Inflammatory macrophage (primary cell): ENCODE data around the gene GRB7.
"Not testable (repeated sequence)": the region's sequence is repeated elsewhere in the genome, so short reads cannot be mapped to it uniquely, and the experiment has no call there.

Source experiments
- DNase-seq, 2 donors: peaks; one replicate each; pipeline ENCODE4 v3.0.0-alpha.2; 2020 to 2022

The GRB7 gene

DNA sequence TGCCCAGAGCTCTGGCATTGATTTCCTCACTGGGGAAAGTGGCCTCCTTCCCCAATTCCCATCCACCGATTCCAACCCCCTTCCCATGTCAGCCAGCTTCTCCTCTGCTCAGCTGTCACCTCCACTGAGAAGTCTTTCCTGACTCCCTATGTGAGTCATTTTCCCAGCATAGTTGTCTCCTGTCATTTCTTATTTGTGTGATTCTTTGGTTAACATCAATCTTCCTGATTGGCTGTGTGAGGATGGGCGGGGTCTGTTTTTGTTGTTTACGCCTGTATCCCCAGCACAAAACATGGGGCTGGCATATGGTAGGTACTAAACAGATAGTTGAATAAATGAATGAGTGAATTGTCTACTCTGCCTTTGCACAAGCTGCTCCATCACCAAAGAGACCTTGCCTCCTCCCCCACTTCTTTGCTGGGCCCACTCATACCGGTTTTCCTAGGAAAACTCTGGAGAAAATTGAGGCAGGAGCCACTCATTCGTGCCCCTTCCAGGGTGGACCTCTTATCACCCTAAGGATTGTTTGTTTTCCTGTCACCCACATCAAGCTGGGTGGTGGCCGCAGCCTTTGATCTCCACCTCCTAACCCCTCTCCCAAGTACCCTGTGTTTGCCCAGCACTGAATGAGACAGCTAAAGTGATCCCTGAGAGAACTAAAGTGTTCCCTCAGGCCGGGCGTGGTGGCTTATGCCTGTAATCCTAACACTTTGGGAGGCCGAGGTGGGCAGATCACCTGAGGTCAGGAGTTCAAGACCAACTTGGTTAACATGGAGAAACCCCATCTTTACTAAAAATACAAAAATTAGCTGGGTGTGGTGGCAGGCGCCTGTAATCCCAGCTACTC, 1.2 kb upstream of the GRB7 start:
- no peak for DNase-seq

DNA sequence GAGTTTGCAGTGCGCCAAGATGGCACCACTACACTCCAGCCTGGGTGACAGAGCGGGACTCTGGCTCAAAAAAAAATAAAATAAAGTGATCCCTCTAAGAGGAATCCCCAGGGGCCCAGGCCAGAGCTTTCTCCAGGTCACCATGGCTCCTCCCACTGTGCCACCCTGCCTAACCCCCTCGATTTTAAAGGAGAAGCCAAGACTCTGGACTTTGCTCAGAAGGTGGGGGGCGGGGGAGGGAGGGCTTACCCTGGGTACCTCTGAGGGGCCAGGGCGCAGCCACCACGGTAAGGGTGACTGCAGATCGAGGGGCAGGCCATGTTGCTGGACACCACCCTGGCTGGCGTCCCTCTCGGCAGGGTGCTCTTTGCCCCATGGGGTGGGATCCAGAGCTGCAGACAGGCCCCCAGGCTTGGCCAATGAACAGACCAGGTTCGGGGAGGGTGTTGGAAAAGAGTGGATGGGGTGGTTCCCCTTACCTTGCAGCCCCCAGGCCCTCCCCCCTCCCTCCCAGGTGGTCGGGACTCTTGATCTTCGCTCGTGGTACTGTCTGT, 455 bp upstream of the GRB7 start:
- no peak for DNase-seq

DNA sequence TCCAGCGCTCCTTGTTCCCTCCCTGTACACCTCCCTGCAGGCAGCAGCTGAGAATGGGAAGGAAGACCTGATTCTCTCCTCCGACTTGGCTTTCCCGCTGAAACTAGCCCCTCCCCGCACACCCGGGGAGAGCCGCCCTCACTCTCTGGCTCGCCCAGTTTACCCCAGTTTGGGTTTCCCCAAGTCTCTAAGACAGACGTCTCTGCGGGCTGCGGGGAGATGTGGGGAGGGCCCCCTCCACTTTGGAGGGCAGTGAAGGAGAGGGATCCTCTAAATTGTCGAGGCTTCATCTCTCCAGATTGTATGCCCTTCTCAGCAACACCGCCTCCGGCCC, 797 bp downstream of the GRB7 start:
- DNase-seq: no peak

DNA sequence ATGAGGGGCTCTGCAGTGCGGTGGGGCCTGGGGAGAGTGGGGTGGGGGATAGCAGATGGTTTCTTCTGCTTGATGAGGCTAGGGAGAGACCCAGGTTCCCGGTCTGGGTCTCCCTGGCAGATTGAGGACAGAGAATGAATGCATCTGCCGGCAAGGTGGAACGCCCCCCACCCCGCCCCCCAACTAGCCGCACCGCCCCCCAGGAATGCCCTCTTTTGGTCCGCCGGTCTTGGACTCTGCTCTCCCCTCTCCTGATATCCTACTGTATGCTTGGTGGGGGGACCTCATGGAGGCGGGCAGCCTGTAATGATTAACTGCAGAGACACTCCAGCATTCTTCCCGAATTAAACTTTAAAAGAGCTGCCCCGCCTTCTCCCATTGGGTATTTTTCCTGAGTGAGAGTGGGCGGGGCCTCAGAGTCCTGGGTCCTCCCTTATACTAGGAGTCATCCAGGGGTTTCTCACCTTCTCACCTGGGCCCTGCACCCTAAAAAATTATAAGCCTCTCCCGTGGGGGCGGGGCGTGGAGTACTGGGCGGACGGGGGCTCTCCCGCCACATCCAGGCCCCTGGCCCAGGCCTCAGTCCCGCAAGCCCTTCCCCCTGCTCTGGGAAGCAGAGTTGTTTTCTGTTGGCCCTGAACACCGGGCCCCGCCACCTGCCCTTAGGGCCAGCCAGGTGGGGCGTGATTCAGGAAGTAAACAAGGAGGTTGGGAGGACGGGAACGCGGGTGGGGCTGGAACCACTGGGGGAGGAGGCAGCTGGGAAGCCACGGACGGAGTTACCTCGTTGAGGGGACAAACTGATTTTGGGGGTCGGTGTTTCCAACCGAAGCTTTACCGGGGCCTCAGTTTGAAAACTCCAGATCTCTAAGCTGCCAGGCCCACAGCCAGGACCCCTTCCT, 1.5 kb downstream of the GRB7 start:
- no peak for DNase-seq

DNA sequence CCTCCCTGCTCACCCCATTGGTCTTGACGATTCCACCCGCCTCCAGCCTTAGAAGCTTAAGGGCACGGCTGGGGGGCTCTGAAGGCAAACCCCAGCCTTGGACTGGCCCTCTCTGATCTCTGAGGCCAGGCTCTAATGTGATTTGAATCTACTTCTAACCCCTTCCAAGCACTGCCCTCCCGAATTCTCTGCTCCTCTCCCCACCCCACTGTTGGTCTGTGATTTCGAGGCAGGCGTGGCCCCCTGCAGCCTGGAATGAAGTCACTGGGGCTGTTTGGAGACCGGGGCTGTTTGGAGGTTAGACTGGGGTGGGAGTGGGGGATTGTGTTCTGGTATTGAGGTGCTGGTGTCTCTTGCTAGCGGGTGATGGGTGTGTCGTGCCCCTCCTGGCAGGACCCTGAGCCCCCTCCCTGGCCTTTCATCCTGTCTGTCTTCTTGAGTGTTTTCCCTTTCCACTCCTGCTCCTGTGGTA, 2.2 kb downstream of the GRB7 start:
- DNase-seq: no peak

DNA sequence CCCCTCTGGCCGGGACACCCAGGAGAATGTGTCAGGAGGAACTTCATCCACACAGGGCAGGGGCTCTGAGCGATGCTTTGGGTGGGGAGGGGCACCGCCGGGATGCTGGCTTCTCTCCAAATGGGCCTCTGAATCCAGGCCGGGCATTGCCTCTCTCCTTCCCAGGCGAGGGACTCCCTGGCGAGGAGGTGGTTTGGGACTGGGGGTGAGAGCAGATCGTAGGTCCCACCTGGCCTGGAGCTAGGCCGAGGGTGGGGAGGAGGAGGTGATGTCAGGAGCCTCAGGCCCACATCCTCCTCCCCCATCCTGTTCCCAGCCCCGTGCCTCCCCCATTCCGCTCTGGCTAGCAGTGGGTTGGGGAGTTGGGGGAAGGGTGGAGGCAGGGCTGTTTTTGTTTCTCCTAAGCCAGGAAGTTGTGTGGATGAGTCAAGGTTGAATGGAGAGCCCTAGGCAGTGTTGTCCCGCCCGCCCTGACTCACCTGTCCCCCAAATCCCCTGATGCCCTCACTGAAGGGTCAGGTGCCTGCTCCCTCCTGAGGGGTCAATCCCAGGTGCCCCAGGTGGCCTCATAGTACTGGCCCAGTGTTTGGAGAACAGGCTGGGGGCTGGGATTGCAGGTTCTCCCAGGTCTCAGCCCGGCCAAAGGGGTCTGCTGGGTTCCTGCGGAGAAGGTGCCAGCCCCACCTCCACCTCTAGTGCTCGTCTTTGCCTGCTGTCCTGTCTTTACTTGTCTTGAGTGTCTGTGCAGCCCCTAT, 2.8 kb downstream of the GRB7 start:
- DNase-seq: no peak

DNA sequence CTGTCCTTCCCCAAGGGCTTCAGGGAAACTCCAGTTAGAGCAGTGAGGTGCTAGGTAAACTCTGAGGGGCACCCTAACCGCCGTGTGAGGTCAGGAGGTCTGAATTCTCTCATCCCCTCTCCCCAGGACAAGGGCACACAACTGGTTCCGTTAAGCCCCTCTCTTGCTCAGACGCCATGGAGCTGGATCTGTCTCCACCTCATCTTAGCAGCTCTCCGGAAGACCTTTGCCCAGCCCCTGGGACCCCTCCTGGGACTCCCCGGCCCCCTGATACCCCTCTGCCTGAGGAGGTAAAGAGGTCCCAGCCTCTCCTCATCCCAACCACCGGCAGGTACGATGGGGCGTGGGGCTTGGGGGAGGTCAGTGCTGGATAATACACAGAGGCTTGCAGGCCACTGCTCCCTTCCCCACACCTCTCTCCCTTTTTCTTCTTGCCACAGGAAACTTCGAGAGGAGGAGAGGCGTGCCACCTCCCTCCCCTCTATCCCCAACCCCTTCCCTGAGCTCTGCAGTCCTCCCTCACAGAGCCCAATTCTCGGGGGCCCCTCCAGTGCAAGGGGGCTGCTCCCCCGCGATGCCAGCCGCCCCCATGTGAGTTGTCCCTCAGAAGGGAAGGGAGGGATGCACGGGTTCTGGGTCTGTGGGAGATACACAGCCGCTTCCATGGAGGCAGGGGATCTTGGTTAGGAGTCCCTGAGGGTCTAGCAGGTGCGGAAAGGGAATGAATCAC, 4.6 kb downstream of the GRB7 start:
- no peak for DNase-seq

DNA sequence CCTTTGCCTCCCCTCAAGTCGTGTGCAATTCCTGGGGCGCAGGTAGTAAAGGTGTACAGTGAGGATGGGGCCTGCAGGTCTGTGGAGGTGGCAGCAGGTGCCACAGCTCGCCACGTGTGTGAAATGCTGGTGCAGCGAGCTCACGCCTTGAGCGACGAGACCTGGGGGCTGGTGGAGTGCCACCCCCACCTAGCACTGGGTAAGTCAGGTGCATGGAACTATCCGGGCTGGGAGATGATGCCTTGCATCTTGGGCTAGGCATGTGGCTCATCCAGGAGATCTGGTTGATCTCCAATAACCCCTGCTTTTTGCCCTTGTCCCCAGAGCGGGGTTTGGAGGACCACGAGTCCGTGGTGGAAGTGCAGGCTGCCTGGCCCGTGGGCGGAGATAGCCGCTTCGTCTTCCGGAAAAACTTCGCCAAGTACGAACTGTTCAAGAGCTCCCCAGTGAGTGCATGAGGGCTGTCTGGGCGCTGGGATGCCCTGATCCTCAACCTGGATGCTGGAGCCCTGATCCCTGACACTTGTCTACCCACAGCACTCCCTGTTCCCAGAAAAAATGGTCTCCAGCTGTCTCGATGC, 5.2 kb downstream of the GRB7 start:
- DNase-seq: no peak

DNA sequence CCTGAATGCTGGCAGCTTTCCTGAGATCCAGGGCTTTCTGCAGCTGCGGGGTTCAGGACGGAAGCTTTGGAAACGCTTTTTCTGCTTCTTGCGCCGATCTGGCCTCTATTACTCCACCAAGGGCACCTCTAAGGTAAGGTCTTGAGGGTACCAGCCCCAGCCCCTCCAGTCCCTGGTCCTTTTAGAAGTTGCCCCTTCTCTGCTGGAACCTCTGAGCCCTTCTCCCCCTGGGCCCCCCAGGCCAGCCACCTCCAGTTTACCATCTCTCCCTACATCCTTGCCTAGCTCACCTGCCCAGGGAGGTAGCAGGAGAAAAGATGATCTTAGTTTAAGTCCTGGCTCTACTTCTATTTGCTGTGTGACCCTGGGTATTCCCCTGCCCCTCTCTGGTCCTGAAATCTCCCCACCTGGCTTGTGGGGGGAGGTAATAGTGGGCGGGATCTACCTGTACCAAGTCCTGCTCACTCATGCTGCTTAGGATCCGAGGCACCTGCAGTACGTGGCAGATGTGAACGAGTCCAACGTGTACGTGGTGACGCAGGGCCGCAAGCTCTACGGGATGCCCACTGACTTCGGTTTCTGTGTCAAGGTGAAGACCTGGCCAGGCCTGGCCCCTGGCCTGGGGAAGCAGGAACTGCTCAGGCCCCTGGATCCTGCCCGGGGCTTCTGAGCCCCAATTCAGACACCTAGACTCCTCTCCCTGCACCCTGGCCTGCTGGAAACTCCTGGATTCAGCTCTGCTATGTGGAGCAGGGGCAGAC, 6.5 kb downstream of the GRB7 start:
- no peak for DNase-seq

DNA sequence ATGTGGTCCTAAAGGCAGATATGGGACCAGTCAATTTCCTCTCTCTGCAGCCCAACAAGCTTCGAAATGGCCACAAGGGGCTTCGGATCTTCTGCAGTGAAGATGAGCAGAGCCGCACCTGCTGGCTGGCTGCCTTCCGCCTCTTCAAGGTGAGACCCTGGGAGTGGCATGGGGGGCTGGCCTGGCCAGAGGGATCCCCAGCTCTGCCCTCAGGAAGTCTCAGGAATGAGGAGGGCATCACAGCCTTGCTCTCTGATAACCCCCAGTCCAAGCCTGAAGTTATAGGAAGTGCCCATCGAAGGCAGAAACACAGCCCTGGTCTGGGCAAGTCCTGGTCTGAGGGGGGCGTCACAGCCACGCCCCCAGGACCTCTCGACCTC, 7.1 kb downstream of the GRB7 start:
- no peak for DNase-seq

DNA sequence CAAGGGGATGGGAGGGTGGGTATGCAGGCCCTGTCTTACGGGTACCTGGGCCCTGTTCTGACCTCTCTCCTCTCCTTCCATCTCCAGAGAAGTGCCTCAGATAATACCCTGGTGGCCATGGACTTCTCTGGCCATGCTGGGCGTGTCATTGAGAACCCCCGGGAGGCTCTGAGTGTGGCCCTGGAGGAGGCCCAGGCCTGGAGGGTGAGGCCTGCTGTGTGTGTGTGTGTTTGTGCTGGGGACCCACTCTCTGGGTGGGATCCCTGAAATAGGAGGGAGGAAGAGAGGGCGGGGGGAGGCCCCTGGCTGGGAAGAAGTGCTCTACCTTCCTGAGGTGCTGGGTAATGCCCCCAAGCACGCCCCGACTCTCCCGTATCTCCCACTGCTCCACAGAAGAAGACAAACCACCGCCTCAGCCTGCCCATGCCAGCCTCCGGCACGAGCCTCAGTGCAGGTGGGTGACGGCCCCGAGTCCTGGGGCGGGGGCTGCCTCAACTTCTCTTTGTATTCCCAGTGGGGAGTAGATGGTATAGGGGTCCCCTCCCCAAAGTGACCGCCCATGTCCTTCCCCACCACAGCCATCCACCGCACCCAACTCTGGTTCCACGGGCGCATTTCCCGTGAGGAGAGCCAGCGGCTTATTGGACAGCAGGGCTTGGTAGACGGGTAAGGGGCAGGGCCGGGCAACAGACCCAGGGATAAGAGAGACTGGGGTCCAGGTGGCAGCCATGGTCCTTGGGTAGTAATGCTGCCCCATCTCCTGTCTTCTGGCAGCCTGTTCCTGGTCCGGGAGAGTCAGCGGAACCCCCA, 7.8 kb downstream of the GRB7 start:
- DNase-seq: no peak

DNA sequence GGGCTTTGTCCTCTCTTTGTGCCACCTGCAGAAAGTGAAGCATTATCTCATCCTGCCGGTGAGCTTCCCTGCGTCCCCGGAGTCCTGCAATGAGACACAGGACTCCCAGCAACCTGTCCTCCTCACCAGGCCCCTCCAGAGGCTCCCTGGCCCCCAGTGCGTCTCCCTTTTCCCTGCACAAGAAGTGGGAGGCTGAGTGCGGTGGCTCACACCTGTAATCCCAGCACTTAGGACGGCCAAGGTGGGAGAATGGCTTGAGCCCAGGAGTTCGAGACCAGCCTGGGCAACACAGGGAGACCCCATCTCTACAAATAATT, 8.4 kb downstream of the GRB7 start:
- DNase-seq: no peak

DNA sequence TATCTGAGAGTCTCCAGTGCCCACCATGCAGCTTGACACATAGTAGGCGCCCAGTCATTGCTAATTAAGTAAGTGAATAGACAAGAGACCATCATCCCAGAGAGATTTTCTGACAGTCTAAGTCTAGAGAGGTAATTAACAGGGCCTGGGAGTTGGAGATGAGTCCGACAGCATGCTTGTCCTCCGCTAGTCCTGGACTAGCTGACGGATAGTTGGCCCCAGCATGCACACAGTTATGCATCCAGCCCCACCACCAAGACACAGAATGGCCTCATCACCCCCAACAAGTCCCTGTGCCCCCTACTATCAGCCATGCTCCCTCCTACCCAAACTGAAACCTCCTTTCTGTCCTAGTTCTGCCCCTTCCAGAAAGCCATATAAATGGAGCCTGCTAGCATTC, 10.0 kb downstream of the GRB7 start:
- DNase-seq: no peak

DNA sequence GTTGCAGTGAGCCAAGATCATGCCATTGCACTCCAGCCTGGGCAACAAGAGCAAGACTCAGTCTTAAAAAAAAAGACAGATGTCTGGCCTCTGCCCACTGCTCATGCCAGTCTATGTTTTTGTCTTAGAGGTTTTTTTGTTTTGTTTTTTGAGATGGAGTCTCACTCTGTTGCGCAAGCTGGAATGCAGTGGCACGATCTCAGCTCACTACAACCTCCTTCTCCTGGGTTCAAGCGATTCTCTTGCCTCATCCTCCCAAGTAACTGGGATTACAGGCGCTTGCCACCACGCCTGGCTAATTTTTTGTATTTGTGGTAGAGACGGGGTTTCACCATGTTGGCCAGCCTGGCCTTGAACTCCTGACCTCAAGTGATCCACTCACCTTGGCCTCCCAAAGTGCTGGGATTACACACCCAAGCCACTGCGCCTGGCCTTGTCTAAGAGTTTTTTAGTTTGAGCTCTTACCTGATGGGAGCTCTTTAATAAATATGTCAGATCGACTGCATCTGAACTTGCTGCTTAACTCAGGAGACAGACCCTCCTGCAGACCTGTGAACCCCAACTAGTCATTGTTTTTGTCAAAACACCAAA, 10.8 kb downstream of the GRB7 start:
- DNase-seq: not testable (repeated sequence)

DNA sequence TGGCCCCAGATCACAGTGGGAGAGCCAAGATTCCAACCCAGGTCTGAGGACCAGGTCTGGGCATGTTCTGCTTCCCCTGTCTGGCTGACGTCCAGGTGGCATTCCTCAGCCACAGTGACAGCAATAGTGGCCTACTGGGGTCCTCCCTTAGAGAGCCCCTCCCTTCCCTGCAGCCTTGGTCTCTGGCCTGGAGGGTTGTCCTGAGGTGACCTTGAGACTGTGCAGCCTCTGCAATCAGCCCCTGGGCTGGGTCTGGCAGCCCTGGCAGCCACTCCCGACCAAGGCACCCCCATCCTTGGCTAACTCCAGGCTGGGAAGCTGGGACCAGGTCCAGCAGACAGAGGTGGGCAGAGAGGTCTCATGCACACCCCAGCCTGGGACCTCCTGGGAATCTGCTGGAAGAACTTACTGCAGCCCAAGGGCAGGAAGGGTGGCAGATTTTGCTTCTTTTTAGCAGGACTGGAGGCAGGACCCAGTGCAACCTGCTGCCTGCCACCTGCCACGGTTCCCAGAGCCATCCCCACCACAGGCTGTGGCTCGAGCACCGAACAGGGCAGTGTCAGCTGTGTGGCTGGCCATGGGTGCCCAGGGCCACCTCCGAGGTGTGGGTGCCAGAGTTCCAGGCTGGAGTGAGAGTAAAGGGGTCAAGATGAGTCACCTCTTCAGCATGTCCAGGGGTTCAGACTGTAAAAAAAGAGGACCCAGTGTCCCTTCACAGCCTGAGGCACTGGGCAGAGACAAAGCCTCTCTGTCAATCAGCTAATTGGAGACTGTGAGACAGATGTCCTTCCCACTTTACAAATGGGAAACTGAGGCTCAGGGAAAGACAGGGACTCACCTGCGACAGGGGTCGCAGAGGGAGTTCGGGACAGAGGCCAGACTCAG, 12.6 kb downstream of the GRB7 start:
- DNase-seq: no peak

DNA sequence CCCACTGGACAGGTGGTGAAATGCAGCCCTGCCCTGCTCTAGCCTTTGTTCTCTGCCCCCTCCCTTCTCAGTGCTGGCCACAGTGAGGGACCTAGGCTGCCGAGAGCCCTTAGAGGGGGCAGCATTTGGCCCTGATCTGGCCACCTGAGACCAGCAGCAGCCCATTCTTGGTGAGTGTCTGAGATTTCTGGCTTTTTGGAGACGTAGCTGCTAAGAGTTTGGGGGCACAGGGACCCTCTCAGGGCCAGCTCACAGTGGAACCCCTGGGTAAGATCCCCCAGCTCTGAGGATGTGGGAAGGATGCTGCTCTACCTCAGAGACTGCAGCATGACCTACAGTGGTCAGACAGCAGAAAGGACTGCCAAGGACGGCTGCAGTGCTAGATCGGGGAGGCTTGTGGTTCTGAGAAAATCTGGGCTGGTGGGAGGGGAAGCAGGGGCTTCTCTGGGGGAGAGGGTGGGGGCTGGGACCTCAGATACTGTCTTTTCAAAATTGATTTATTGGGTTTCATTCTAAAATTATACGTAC, 13.3 kb downstream of the GRB7 start:
- no peak for DNase-seq

DNA sequence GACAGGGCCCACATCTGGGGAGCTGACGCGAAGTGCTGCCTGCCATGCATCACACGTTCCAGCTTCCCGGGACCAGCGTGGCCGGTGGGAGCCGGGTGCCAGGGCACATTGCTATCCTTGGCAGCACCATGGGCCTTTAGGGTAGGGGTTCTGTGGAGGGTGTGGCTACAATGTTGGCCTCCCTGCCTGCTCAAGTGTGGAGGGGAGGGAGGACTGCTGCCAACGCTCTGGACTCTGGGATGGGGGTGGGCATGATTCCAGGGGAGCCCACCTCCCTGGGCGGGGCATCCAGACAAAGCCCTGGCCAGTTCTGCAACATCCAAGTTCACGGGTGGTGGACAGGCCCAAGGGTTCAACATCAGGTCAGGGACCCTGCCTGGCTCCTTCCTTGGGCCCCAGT, 13.9 kb downstream of the GRB7 start:
- no peak for DNase-seq

DNA sequence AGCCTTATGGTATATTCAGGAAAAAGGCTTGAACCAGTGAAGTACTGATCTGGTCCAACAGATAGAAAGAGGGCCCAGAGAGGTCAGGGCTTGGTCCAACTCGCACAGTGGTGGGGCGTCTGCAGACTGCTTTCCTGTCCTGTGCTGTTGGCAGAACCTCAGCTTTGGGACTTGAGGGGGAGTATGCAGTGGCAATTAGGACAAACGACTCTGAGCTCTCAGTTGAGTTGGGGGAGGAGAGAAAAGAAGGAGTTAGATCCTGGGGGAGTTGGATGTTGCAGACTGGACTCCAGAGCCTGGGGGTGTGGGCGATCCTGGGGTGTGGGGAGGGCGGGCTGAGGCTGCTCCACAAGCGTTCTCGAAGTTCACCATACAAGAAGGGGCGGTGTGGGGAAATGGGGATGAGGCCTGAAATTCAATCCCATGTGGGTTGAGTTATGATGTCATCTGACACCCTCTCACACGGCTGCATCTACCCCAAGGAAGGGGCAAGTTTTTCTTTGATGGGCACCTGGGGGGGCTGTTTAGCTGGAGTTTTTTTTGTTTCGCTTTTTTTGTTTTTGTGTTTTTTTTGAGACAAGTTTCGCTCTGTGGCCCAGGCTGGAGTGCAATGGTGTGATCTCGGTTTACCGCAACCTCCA, 14.6 kb downstream of the GRB7 start:
- DNase-seq: no peak
